Measurements from ENCODE around the gene C1orf159.
A peak's percentile ranks its signal among the peaks of the same experiment; 100 is the strongest.

C1orf159 gene

GRCh38 chr1:1084372-1085170 lies 31.3 kb downstream of the C1orf159 start:
- Histone ChIP-seq H3K36me3 (ENCODE audit: control insufficient read depth, insufficient read depth, low read length) (no peaks in the 10 kb centered on the region; the same call in 1 of the 2 replicates), H3K27me3 (replicated peaks; ENCODE audit: control insufficient read depth, insufficient read depth, low read length) (no peaks in the 10 kb centered on the region), H3K4me3 (replicated peaks; ENCODE audit: low read depth, low read length) (no peak overlapping the region)
- peak; percentile 10 for DNase-seq (ENCODE audit: extremely low read depth, insufficient read length)
- TF ChIP-seq CTCF (IDR thresholded peaks at IDR 0.05; ENCODE audit: insufficient read depth, low read length, poor library complexity, severe bottlenecking) = no peak

- Histone ChIP-seq H3K27me3 (replicated peaks; ENCODE audit: control insufficient read depth, insufficient read depth, low read length) (no peaks in the 10 kb centered on the region), H3K36me3 (ENCODE audit: control insufficient read depth, insufficient read depth, low read length) (no peaks in the 10 kb centered on the region; the same call in 1 of the 2 replicates), H3K4me3 (replicated peaks; ENCODE audit: low read depth, low read length) (no peak overlapping the region)
- DNase-seq (ENCODE audit: extremely low read depth, insufficient read length) = peak; percentile 13
- TF ChIP-seq CTCF (IDR thresholded peaks at IDR 0.05; ENCODE audit: insufficient read depth, low read length, poor library complexity, severe bottlenecking) = no peak
These were observed 32.2 kb downstream of the C1orf159 start for GRCh38 chr1:1083416-1084371.

GRCh38 chr1:1082776-1083415 lies 33.0 kb downstream of the C1orf159 start:
- Histone ChIP-seq H3K27me3 (replicated peaks; ENCODE audit: control insufficient read depth, insufficient read depth, low read length) (no peaks in the 10 kb centered on the region), H3K4me3 (replicated peaks; ENCODE audit: low read depth, low read length) (no peak overlapping the region), H3K36me3 (ENCODE audit: control insufficient read depth, insufficient read depth, low read length) (no peaks in the 10 kb centered on the region; the same call in 1 of the 2 replicates)
- no peak for DNase-seq (ENCODE audit: extremely low read depth, insufficient read length)
- TF ChIP-seq CTCF (IDR thresholded peaks at IDR 0.05; ENCODE audit: insufficient read depth, low read length, poor library complexity, severe bottlenecking) = no peak

- no peaks in the 10 kb centered on the region; the same call in 1 of the 2 replicates for H3K36me3 ChIP-seq (ENCODE audit: control insufficient read depth, insufficient read depth, low read length)
- no peak for TF ChIP-seq CTCF (IDR thresholded peaks at IDR 0.05; ENCODE audit: insufficient read depth, low read length, poor library complexity, severe bottlenecking)
- no peaks in the 10 kb centered on the region for H3K27me3 ChIP-seq (replicated peaks; ENCODE audit: control insufficient read depth, insufficient read depth, low read length)
- no peak overlapping the region for H3K4me3 ChIP-seq (replicated peaks; ENCODE audit: low read depth, low read length)
- no peak for DNase-seq (ENCODE audit: extremely low read depth, insufficient read length)
These were observed 33.6 kb downstream of the C1orf159 start for GRCh38 chr1:1082239-1082775.
